ENCODE measurements around the gene EIF3F. TPM values are rescaled to one million over a fixed set of nuclear protein-coding genes. Genes with fewer than 3 reads are reported as not detected.

The EIF3F gene
- total RNA-seq, 3 donors from 2014 or later (not counting 1 experiment from before 2014, with no cell fraction given), result 232 to 250 (median 247) TPM

- Histone ChIP-seq H3K27ac (ENCODE audit: low read length) (no peak overlapping the region), H3K36me3 (ENCODE audit: control insufficient read depth, insufficient read depth, low read length) (no peaks in the 10 kb centered on the region), H3K4me3 (ENCODE audit: low read length) (no peak overlapping the region), H3K9me3 (ENCODE audit: control insufficient read depth, insufficient read depth, low read length) (no peaks in the 10 kb centered on the region), H3K27me3 (ENCODE audit: control insufficient read depth, insufficient read depth, low read length) (peaks cover 3% of the 10 kb centered on the region), H3K4me1 (ENCODE audit: control insufficient read depth, insufficient read depth, low read length) (no peaks in the 10 kb centered on the region)
- Mint-ChIP-seq H3K9me3 (no peaks in the 10 kb centered on the region), H3K36me3 (no peaks in the 10 kb centered on the region), H3K27me3 (ENCODE audit: low read depth in 2 of 2) (peaks cover 8 to 31% of the 10 kb centered on the region in 2 donors), H3K4me3 (no peak overlapping the region), H3K27ac (no peak overlapping the region), H3K4me1 (no peaks in the 10 kb centered on the region)
- intact Hi-C loops (cut with micrococcal nuclease), result no loop called here
- no peak for ATAC-seq
- TF ChIP-seq, protein P1, sequence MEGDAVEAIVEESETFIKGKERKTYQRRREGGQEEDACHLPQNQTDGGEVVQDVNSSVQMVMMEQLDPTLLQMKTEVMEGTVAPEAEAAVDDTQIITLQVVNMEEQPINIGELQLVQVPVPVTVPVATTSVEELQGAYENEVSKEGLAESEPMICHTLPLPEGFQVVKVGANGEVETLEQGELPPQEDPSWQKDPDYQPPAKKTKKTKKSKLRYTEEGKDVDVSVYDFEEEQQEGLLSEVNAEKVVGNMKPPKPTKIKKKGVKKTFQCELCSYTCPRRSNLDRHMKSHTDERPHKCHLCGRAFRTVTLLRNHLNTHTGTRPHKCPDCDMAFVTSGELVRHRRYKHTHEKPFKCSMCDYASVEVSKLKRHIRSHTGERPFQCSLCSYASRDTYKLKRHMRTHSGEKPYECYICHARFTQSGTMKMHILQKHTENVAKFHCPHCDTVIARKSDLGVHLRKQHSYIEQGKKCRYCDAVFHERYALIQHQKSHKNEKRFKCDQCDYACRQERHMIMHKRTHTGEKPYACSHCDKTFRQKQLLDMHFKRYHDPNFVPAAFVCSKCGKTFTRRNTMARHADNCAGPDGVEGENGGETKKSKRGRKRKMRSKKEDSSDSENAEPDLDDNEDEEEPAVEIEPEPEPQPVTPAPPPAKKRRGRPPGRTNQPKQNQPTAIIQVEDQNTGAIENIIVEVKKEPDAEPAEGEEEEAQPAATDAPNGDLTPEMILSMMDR (IDR thresholded peaks at IDR 0.05), result no peak
- DNase-seq, result no peak
- WGBS (ENCODE audit: insufficient coverage), result 76% methylated on average over 3 of the region's 4 CpGs
Measured at GRCh38 chr11:8040261-8040920, 53.3 kb downstream of the EIF3F start.

DNA sequence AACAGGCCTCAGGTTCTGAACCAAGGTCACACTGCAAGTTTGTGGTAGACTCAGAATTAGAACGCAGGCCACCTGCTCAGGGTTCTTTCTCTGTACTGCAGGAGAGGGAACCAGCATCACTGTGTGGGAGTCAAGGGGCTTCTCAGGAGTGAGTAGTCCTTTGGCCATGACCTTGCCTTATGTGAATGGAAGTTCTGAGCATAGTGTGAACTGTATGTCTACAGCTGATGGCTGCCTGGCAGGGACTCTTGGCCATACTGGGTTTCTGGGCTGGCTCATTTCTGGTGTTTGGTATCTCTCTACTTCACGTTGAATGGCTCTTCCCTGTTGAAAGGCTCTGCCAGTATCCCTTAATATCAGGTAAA lies 53.8 kb downstream of the EIF3F start:
- ATAC-seq, result no peak
- TF ChIP-seq, protein P1 (IDR thresholded peaks at IDR 0.05), result no peak

DNA sequence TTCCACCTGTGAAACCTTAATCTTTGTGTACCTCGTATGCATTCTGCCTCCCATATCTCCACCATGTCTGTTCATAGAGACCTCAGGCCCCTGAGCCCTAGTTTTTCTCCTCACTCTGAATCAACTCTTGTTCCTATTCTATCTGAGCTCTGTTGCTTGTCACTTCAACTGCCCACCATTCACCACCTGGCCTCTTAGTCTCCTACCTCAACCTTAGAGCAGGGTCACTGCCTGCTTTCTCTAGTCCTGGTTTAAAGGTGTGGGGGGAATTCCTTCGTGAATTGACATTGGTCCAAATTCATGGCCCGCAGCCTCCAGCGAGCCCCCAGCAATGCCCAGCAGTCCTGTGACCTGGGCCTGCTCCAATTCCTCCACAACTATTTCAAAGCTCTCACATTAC lies 54.4 kb downstream of the EIF3F start:
- 80% methylated on average over 4 of the region's 4 CpGs for WGBS (ENCODE audit: insufficient coverage)
- H3K27me3 ChIP-seq (ENCODE audit: control insufficient read depth, insufficient read depth, low read length), result peaks cover 3% of the 10 kb centered on the region
- Mint-ChIP-seq H3K27ac (no peak overlapping the region), H3K4me1 (no peaks in the 10 kb centered on the region), H3K9me3 (no peaks in the 10 kb centered on the region), H3K4me3 (no peak overlapping the region), H3K27me3 (ENCODE audit: low read depth in 2 of 2) (peaks cover 14 to 41% of the 10 kb centered on the region in 2 donors), H3K36me3 (no peaks in the 10 kb centered on the region)
- DNase-seq (no peak), ATAC-seq (no peak)
- H3K27ac ChIP-seq (ENCODE audit: low read length), result no peak overlapping the region
- intact Hi-C loops (cut with micrococcal nuclease), result no loop called here
- H3K4me1 ChIP-seq (ENCODE audit: control insufficient read depth, insufficient read depth, low read length), result no peaks in the 10 kb centered on the region
- TF ChIP-seq, protein P1 (IDR thresholded peaks at IDR 0.05), result no peak
- H3K4me3 ChIP-seq (ENCODE audit: low read length), result no peak overlapping the region
- no peaks in the 10 kb centered on the region for H3K9me3 ChIP-seq (ENCODE audit: control insufficient read depth, insufficient read depth, low read length)
- H3K36me3 ChIP-seq (ENCODE audit: control insufficient read depth, insufficient read depth, low read length), result no peaks in the 10 kb centered on the region

More for the DNA sequence above, 53.8 kb downstream of the EIF3F start:
- DNase-seq, result no peak
- H3K9me3 ChIP-seq (ENCODE audit: control insufficient read depth, insufficient read depth, low read length), result no peaks in the 10 kb centered on the region
- no peak overlapping the region for H3K4me3 Mint-ChIP-seq
- WGBS (ENCODE audit: insufficient coverage), result 83% methylated on average over 2 of the region's 2 CpGs
- no peak overlapping the region for H3K27ac ChIP-seq (ENCODE audit: low read length)
- no peaks in the 10 kb centered on the region for H3K36me3 ChIP-seq (ENCODE audit: control insufficient read depth, insufficient read depth, low read length)
- no peaks in the 10 kb centered on the region for H3K36me3 Mint-ChIP-seq
- no peak overlapping the region for H3K27ac Mint-ChIP-seq
- no peaks in the 10 kb centered on the region for H3K4me1 ChIP-seq (ENCODE audit: control insufficient read depth, insufficient read depth, low read length)
- no peaks in the 10 kb centered on the region for H3K4me1 Mint-ChIP-seq
- H3K27me3 Mint-ChIP-seq (ENCODE audit: low read depth in 2 of 2), result peaks cover 8 to 34% of the 10 kb centered on the region in 2 donors
- intact Hi-C loops (cut with micrococcal nuclease), result no loop called here
- no peak overlapping the region for H3K4me3 ChIP-seq (ENCODE audit: low read length)
- H3K9me3 Mint-ChIP-seq, result no peaks in the 10 kb centered on the region
- H3K27me3 ChIP-seq (ENCODE audit: control insufficient read depth, insufficient read depth, low read length), result peaks cover 3% of the 10 kb centered on the region

DNA sequence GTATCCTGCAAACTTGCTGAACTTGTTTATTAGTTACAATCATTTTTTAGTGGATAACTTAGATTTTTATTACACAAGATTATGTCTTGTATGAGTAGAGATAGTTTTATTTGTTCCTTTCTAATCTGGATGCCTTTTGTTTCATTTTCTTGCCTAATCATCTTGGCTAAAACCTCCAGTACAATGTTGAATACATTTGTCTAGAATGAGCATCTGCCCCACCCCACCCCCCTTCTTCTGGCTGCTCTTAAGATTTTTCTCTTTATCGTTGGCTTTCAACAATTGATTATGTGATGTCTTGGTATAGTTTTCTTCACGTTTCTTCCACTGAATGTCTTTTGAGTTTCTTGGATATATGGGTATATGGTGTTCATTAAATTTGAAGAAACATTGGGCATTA lies 56.6 kb downstream of the EIF3F start:
- H3K9me3 Mint-ChIP-seq, result no peaks in the 10 kb centered on the region
- intact Hi-C loops (cut with micrococcal nuclease), result no loop called here
- no peak overlapping the region for H3K4me3 ChIP-seq (ENCODE audit: low read length)
- TF ChIP-seq, protein P1 (IDR thresholded peaks at IDR 0.05), result no peak
- no peaks in the 10 kb centered on the region for H3K36me3 ChIP-seq (ENCODE audit: control insufficient read depth, insufficient read depth, low read length)
- DNase-seq (no peak), ATAC-seq (no peak)
- H3K9me3 ChIP-seq (ENCODE audit: control insufficient read depth, insufficient read depth, low read length), result no peaks in the 10 kb centered on the region
- no peak overlapping the region for H3K27ac ChIP-seq (ENCODE audit: low read length)
- H3K4me1 ChIP-seq (ENCODE audit: control insufficient read depth, insufficient read depth, low read length), result no peaks in the 10 kb centered on the region
- no peaks in the 10 kb centered on the region for H3K4me1 Mint-ChIP-seq
- H3K27ac Mint-ChIP-seq, result no peak overlapping the region
- H3K36me3 Mint-ChIP-seq, result no peaks in the 10 kb centered on the region
- H3K4me3 Mint-ChIP-seq, result no peak overlapping the region
- WGBS (ENCODE audit: insufficient coverage), result no CpG with 5 or more reads among the region's 2 CpGs
- peaks cover 17 to 41% of the 10 kb centered on the region in 2 donors for H3K27me3 Mint-ChIP-seq (ENCODE audit: low read depth in 2 of 2)
- H3K27me3 ChIP-seq (ENCODE audit: control insufficient read depth, insufficient read depth, low read length), result peaks cover 3% of the 10 kb centered on the region

Measured in natural killer cell (primary cell).